ENCODE data around the gene TSPAN14.

TSPAN14 gene

DNA sequence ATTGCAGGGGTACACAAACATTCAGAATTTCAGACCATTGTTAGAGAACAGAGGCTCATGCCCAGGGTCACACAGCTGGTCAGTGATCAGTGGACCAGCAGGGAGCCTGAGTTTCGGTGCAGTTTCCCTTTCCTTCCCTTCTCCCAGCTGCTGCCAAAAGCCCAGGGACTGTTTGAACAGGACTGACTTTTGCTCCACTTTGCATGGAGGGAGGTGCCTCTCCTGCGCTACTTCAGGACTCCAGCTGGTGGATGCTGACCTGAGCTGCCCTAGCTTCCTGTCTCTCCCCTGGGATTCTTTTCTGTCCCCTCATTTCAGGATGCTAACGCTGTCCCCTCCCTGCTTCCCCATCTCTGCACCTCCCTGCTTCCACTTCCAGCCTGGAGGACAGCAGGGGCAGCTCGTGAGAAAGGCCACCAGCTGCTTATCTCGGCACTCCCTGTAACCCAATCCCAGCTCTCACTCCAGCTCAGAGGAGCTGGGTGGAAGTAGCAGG lies 98.1 kb downstream of the TSPAN14 start:
- in situ Hi-C loops (cut with HindIII; ENCODE audit: low sequenced_read_pairs) = no loop called here
- TF ChIP-seq, protein P1, sequence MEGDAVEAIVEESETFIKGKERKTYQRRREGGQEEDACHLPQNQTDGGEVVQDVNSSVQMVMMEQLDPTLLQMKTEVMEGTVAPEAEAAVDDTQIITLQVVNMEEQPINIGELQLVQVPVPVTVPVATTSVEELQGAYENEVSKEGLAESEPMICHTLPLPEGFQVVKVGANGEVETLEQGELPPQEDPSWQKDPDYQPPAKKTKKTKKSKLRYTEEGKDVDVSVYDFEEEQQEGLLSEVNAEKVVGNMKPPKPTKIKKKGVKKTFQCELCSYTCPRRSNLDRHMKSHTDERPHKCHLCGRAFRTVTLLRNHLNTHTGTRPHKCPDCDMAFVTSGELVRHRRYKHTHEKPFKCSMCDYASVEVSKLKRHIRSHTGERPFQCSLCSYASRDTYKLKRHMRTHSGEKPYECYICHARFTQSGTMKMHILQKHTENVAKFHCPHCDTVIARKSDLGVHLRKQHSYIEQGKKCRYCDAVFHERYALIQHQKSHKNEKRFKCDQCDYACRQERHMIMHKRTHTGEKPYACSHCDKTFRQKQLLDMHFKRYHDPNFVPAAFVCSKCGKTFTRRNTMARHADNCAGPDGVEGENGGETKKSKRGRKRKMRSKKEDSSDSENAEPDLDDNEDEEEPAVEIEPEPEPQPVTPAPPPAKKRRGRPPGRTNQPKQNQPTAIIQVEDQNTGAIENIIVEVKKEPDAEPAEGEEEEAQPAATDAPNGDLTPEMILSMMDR (IDR thresholded peaks at IDR 0.05; ENCODE audit: low read depth, low read length) = no peak
- H3K4me3 ChIP-seq (ENCODE audit: low read depth, low read length) = no peak overlapping the region
- no peak for DNase-seq (ENCODE audit: low read depth, low spot score)

DNA sequence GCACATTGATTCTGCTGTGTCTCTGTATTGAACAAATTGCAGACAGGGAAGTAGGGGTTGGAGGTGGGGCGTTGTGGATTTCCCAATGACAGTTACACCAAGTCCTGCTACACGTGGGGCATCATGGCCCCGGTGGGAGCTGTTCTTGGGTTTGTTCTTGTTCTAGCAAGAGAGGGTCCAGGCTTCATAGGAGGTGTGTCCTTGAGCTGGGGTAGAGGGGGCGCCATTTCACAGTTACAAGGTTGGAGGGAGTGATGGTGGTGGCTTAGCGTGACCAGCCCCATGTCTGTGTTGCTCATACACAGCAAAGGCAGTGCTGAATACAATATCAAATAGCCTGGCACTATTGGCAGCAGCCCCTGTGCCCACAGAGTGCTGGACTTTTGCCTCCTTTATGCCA lies 99.3 kb downstream of the TSPAN14 start:
- H3K4me3 ChIP-seq (ENCODE audit: low read depth, low read length) = no peak overlapping the region
- no peak for DNase-seq (ENCODE audit: low read depth, low spot score)
- in situ Hi-C loops (cut with HindIII; ENCODE audit: low sequenced_read_pairs) = no loop called here
- TF ChIP-seq, protein P1 (IDR thresholded peaks at IDR 0.05; ENCODE audit: low read depth, low read length) = no peak

DNA sequence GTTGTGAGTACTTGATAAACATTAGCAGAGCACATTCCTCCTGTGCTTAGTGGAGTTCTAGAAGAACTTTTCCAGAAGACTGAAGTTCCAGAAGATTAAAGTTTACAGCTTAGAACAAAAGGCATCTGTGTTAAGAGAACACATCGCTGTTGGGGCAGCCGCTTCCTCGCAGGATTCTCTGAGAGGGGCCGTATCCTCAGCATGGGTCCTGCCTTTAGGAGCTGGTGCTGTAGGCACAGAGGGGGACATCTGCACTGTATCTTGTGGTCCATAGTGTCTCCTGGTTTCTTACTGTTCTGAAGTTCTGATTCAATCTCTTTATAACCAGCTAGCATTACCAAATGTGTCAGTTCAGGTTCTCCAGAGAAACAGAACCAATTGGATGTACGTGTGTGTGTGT lies 99.9 kb downstream of the TSPAN14 start:
- TF ChIP-seq, protein P1 (IDR thresholded peaks at IDR 0.05; ENCODE audit: low read depth, low read length) = no peak
- no peak for DNase-seq (ENCODE audit: low read depth, low spot score)
- in situ Hi-C loops (cut with HindIII; ENCODE audit: low sequenced_read_pairs) = no loop called here
- no peak overlapping the region for H3K4me3 ChIP-seq (ENCODE audit: low read depth, low read length)

DNA sequence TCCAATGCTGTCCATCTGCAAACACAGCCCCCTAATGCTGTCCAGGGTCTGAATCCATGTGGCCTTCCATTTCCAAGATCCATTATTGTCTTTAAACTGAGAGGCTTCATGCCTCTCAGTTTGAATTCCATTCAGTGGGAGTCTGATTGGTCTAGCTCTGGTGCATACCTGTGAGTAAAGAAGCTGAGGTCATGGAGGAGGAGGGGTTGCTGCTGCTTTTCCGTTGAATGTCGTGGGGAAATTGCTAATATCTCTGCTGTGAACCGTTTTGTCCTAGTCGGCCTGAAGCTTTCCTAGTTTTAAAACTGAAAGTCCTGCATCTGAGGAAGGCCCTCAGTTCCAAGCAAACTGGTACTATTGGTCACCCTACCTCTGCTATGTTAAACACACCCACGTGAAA lies 101.3 kb downstream of the TSPAN14 start:
- no peak for DNase-seq (ENCODE audit: low read depth, low spot score)
- no peak overlapping the region for H3K4me3 ChIP-seq (ENCODE audit: low read depth, low read length)
- in situ Hi-C loops (cut with HindIII; ENCODE audit: low sequenced_read_pairs) = no loop called here
- TF ChIP-seq, protein P1 (IDR thresholded peaks at IDR 0.05; ENCODE audit: low read depth, low read length) = no peak

DNA sequence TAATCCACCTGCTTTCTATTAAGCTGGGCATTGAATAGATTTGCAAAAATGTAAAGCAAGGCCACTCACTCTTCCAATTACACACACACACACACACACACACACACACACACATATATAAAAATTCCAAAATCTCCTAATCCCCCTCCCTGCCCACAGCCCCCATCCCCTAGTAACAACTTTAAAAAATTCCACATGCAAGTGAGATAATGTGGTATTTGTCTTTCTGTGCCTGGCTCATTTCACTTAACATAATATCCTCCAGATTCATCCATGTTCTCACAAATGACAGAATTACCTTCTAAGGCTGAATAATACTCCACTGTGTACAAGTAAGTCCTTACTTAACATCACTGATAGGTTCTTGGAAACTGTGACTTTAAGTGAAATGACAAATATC lies 107.8 kb downstream of the TSPAN14 start:
- DNase-seq (ENCODE audit: low read depth, low spot score) = no peak
- in situ Hi-C loops (cut with HindIII; ENCODE audit: low sequenced_read_pairs) = no loop called here
- TF ChIP-seq, protein P1 (IDR thresholded peaks at IDR 0.05; ENCODE audit: low read depth, low read length) = no peak
- H3K4me3 ChIP-seq (ENCODE audit: low read depth, low read length) = no peak overlapping the region

DNA sequence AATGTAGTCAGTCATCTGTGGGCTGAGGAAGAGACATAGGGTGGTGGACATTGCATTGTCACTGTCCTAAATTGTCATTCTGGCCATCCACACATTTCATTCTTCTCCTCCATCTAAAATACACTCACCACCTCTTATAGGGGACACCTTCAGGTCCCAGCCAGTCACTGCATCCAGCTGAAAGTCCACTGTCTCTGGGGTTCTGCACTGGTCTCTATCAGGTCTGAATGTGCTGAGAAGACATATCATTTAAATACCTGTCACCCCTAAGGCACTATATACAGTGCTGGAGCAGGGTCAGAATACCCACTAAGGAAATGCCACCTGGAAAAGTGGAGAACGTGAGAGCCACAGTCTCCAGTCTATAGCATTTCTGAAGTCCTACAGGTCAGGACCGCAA lies 113.2 kb downstream of the TSPAN14 start:
- no peak overlapping the region for H3K4me3 ChIP-seq (ENCODE audit: low read depth, low read length)
- TF ChIP-seq, protein P1 (IDR thresholded peaks at IDR 0.05; ENCODE audit: low read depth, low read length) = peak; percentile 4
- DNase-seq (ENCODE audit: low read depth, low spot score) = no peak
- in situ Hi-C loops (cut with HindIII; ENCODE audit: low sequenced_read_pairs) = no loop called here
